ENCODE data around the gene SLC2A9.

- TF ChIP-seq CTCF (IDR thresholded peaks at IDR 0.05): no peak
- TF ChIP-seq POLR2A (IDR thresholded peaks at IDR 0.05): no peak
Measured at GRCh38 chr4:10061650-10062415, 40.5 kb upstream of the SLC2A9 start.
